ENCODE data around the gene NFXL1. TPM values are rescaled to one million over a fixed set of nuclear protein-coding genes. Genes with fewer than 3 reads are reported as not detected.

Gene NFXL1
- total RNA-seq, 4 donors from 2014 or later, result 10.7 to 33.2 (median 12.5) TPM

- WGBS, 2 donors, result 88 to 89% methylated on average over 5 of the region's 5 CpGs
- no peak for DNase-seq (ENCODE audit: low spot score in 2 of 2)
- intact Hi-C loops (cut with DNase I; ENCODE audit: low total_unique reads), result loop anchor here (10.0 kb wide), 2 partner anchors 155 to 265 kb away; no protein-coding TSS in a partner anchor
- no peak overlapping the region for H3K4me3 ChIP-seq (ENCODE audit: low read depth, poor library complexity, severe bottlenecking)
- no peak for TF ChIP-seq POLR2A (IDR thresholded peaks at IDR 0.05)
- no peak for TF ChIP-seq CTCF (IDR thresholded peaks at IDR 0.05)
Observed at GRCh38 chr4:47939456-47939855, 25.1 kb upstream of the NFXL1 start.

- no peak overlapping the region for H3K4me3 ChIP-seq (ENCODE audit: low read depth, poor library complexity, severe bottlenecking)
- intact Hi-C loops (cut with DNase I; ENCODE audit: low total_unique reads), result loop anchor here (10.0 kb wide), 2 partner anchors 158 to 262 kb away; no protein-coding TSS in a partner anchor
- 90 to 93% methylated on average over 6 of the region's 6 CpGs for WGBS, 2 donors
- TF ChIP-seq CTCF (IDR thresholded peaks at IDR 0.05) (no peak), POLR2A (IDR thresholded peaks at IDR 0.05) (no peak)
- no peak for DNase-seq (ENCODE audit: low spot score in 2 of 2)
Observed at GRCh38 chr4:47936336-47936735, 22.0 kb upstream of the NFXL1 start.

GRCh38 chr4:47933840-47934239 lies 19.5 kb upstream of the NFXL1 start:
- no peak overlapping the region for H3K4me3 ChIP-seq (ENCODE audit: low read depth, poor library complexity, severe bottlenecking)
- TF ChIP-seq CTCF (IDR thresholded peaks at IDR 0.05), result no peak
- TF ChIP-seq POLR2A (IDR thresholded peaks at IDR 0.05), result no peak
- WGBS, 2 donors, result 1 to 3% methylated on average over 4 of the region's 4 CpGs
- no peak for DNase-seq (ENCODE audit: low spot score in 2 of 2)
- intact Hi-C loops (cut with DNase I; ENCODE audit: low total_unique reads), result loop anchor here (10.0 kb wide), 2 partner anchors 161 to 259 kb away; no protein-coding TSS in a partner anchor

- H3K4me3 ChIP-seq (ENCODE audit: low read depth, poor library complexity, severe bottlenecking), result no peak overlapping the region
- intact Hi-C loops (cut with DNase I; ENCODE audit: low total_unique reads), result loop anchor here (10.0 kb wide), 2 partner anchors 164 to 256 kb away; no protein-coding TSS in a partner anchor
- DNase-seq (ENCODE audit: low spot score in 2 of 2), result no peak
- 15 to 25% methylated on average over 2 of the region's 2 CpGs for WGBS, 2 donors
- TF ChIP-seq CTCF (IDR thresholded peaks at IDR 0.05), result no peak
- no peak for TF ChIP-seq POLR2A (IDR thresholded peaks at IDR 0.05)
Observed at GRCh38 chr4:47930971-47931804, 16.8 kb upstream of the NFXL1 start.

GRCh38 chr4:47929682-47930201 lies 15.4 kb upstream of the NFXL1 start:
- 81 to 88% methylated on average over 4 of the region's 4 CpGs for WGBS, 2 donors
- H3K4me3 ChIP-seq (ENCODE audit: low read depth, poor library complexity, severe bottlenecking), result no peak overlapping the region
- no peak for TF ChIP-seq POLR2A (IDR thresholded peaks at IDR 0.05)
- TF ChIP-seq CTCF (IDR thresholded peaks at IDR 0.05), result no peak
- DNase-seq (ENCODE audit: low spot score in 2 of 2), result no peak
- intact Hi-C loops (cut with DNase I; ENCODE audit: low total_unique reads), result loop anchor here (10.0 kb wide), 2 partner anchors 165 to 255 kb away; no protein-coding TSS in a partner anchor
